CD4-positive, alpha-beta T cell treated with Interleukin-2 at 100 ng/mL for 4 hours (primary cell): ENCODE data around the gene FNBP1.

ENCODE experiments used
- DNase-seq: peaks from one replicate; pipeline ENCODE4 v3.0.0-alpha.2; 2020; ENCODE audit warnings: low spot score

Gene FNBP1

GRCh38 chr9:130045725-130046450, 2.9 kb upstream of the FNBP1 start:
- DNase-seq: no peak

- no peak for DNase-seq
Observed at GRCh38 chr9:130043654-130044623, 950 bp upstream of the FNBP1 start.

GRCh38 chr9:130042406-130042884, 544 bp downstream of the FNBP1 start:
- no peak for DNase-seq

- no peak for DNase-seq
Observed at GRCh38 chr9:130041648-130042405, 1.2 kb downstream of the FNBP1 start.

DNA sequence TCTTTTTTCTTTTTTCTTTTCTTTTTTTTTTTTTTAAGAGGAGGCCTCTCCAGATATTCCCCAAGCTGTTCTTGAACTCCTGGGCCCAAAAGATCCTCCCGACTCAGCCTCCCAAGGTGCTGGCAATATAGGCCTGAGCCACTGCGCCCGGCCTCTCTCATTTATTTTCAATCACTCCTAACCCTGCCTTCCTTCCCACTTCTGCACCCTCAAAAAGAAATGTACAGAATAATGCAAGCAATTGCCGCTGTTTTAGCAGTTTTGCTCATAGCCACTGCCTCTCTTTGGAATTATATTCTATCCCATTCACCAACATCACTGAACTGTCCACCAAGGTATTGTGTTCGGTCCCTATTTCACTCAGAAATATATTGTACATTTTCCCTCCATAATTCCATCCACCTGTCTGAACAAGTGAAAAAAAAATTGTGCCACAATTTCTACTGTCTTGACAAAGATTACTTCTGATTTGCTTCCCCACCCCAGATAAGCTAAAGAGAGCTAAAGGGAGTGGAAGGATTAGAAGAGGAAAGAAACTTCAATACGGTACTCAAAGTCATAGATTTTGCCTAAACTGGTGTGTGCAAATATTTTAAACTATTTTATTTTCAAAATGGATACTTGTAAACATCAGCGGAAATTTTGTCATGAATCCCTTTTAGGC, 1.9 kb downstream of the FNBP1 start:
- DNase-seq: no peak

DNA sequence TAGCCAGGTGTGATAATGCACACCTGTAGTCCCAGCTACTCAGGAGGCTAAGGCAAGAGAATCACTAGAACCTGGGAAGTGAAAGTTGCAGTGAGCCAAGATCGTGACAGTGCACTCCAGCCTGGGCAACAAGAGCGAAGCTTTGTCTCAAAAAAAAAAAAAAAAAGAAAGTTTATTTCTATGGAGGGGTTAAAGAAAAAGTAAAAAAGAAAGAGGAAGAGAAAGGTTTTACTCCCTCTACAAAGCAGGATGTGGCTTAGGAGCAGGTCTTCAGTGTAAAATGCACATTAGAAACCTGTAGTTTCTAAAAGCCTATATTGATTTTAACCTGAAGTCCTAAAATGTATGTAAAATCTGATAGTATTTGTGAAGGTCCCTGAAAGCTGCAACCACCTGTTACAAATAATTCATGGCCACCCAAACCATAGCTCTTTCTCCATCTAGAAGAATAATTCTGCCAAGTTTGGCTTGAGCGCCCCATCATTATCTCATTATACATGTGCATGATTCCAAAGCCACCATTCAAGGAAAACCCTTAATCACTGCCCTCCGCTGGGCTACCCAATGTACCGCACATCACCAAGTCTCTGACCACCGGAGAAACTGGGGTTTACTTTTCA, 3.4 kb downstream of the FNBP1 start:
- no peak for DNase-seq

- peak; percentile 71 for DNase-seq
Observed at GRCh38 chr9:130036099-130036498, 6.9 kb downstream of the FNBP1 start.

DNA sequence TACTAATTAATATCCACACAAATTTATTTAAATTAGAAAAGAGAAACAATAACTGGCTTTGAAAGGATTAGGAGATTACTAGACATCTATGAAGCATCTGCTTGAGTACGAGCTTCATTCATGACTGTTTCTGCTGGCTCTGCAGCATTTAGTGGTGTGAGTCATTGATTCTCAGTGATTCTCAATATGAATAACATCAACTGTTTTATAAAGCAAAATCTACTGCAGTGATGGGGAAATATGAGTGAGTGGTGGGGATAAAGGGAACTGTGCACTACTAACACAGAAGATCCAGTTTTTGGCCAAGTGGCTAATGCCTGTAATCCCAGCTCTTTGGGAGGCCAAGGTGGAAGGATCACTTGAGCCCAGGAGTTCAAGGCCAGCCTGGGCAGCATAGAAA, 8.4 kb downstream of the FNBP1 start:
- peak; percentile 69 for DNase-seq

DNA sequence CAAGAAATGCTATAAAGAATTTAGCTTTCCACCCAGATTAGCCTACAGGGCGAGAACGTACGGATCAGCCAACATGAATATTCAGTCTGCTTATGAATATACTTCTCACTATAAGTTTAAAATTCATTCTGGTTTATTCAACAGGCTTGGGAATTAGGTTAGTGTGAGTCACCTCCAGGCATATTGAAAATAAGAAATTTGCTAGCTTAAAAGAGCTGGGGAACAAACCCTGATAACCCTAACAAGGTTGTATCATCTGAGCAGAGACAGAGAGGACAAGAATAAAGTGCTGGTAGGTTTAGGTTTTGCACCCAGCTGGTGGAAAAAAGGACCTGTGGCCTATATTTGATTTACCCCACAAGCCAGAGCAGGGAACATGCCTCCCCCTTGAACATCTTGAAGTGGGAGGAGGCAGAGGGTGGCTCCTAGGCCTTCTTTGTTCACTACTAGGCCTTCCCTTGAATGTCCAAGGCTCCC, 12.3 kb downstream of the FNBP1 start:
- no peak for DNase-seq

DNA sequence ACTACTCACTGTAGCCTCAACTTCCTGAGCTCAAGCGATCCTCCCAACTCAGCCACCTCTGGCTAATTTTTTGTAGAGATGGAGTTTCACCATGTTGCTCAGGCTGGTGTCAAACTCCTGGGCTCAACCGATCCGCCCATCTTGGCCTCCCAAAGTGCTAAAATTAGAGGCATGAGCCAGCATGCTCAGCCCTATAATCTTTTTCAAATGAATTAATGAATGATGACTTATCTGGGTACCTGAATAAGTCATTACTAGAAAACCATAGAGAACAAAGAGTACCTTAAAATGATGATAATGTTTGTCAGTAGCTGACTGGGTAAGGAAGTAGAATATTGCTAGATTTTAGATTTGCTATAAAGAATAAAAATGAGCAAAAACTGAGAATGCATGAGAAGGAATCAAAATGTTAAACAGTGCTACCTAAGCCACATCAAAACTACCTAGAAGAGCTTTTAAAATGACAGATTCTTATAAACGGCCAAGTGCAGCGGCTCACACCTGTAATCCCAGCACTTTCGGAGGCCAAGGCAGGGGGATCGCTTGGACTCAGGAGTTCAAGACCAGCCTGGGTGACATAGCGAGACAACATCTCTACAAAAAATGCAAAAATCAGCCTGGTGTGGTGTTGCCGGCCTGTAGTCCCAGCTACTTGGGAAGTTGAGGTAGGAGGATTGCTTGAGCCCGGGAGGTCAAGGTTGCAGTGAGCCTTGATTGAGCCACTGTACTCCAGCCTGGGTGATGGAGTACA, 13.6 kb downstream of the FNBP1 start:
- no peak for DNase-seq

DNA sequence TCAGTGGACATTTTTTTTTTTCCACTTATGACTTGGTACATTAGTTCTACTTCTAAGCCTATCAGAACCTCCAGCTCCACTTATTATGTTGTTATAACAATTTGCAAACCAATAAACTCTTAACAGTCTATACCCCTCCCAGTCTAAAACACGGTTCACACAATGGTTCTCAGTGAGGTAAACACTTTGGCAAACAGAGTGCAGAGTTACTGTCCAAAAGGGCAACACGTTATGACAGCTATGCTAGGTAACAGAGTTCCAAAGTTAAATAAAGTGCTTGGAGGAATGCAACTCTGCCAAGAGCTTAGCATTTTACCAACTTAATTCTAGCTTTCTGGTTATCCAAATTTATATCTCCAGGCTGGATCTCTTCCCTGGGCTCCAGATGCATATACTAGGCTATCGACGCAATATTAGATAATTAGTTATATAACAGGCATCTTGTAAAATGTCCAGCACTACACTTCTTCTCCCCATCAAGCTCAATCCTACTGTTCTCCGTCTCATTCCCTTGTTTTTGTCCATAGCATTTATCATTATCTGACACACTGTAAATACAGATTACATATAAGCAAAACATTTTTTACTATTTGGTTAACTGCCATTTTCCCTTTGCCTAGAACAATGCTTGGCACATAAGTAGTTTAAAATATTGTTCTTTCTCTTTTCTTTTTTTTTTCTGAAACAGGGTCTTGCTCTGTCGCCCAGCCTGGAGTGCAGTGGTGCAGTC, 14.3 kb downstream of the FNBP1 start:
- DNase-seq: no peak

GRCh38 chr9:130027533-130028365, 15.2 kb downstream of the FNBP1 start:
- no peak for DNase-seq

- peak; percentile 80 for DNase-seq
Observed at GRCh38 chr9:130026583-130027340, 16.2 kb downstream of the FNBP1 start.

DNA sequence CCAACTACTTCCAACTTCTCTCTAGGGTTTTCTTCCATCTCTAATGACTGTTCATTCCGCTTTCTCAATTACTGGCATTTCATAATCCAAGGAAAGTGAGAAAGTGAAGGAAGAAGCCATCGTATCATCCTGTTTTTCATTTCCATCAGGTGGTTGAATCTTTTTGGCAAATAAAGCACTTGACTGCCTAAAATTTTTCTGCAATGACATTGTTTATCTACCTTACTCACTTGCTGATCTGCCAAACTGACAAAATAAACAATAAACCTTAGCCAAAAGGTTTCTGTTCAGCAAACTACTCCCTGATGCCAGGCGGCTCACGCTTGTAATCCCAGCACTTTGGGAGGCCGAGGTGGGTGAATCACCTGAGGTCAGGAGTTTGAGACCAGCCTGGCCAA, 18.4 kb downstream of the FNBP1 start:
- no peak for DNase-seq

GRCh38 chr9:130023994-130024596, 18.9 kb downstream of the FNBP1 start:
- no peak for DNase-seq

GRCh38 chr9:130023144-130023787, 19.7 kb downstream of the FNBP1 start:
- DNase-seq: peak; percentile 68

DNA sequence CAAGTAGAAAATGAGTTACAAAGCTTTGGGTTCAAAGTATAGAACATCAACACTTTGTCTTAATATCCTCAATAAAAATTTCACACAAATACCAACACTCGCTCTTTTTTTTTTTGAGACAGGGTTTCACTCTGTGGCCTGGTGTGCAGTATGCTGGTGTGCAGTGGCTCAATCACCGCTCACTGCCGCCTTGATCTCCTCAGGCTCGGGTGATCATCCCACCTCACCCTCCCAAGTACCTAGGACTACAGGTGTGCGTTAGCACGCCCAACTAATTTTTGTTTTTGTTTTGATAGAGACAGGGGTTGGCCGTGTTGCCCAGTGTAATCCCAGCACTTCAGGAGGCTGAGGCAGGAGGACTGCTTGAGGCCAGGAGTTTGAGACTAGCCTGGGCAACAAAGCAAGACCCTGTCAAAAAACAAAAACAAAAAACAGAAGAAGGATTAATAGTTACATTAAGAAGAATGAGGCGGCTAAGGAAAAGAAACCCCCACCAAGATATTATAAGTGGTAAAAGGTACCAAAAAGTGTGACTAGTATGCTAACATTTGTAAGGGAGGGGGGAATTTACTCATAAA, 20.3 kb downstream of the FNBP1 start:
- no peak for DNase-seq
